Inferior parietal cortex (tissue), 1 donor: ENCODE results near the gene PIERCE2.
A peak's percentile ranks its signal among the peaks of the same experiment; 100 is the strongest.
"Not testable (repeated sequence)": the region's sequence is repeated elsewhere in the genome, so short reads cannot be mapped to it uniquely, and the experiment has no call there.

Experiments
- DNase-seq: peaks from one replicate; pipeline ENCODE4 v3.0.0-alpha.2; 2016; ENCODE audit errors: extremely low spot score

The PIERCE2 gene, protein sequence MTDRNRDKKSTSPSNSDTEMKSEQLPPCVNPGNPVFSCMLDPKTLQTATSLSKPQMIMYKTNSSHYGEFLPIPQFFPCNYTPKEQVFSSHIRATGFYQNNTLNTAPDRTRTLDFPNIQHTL

DNA sequence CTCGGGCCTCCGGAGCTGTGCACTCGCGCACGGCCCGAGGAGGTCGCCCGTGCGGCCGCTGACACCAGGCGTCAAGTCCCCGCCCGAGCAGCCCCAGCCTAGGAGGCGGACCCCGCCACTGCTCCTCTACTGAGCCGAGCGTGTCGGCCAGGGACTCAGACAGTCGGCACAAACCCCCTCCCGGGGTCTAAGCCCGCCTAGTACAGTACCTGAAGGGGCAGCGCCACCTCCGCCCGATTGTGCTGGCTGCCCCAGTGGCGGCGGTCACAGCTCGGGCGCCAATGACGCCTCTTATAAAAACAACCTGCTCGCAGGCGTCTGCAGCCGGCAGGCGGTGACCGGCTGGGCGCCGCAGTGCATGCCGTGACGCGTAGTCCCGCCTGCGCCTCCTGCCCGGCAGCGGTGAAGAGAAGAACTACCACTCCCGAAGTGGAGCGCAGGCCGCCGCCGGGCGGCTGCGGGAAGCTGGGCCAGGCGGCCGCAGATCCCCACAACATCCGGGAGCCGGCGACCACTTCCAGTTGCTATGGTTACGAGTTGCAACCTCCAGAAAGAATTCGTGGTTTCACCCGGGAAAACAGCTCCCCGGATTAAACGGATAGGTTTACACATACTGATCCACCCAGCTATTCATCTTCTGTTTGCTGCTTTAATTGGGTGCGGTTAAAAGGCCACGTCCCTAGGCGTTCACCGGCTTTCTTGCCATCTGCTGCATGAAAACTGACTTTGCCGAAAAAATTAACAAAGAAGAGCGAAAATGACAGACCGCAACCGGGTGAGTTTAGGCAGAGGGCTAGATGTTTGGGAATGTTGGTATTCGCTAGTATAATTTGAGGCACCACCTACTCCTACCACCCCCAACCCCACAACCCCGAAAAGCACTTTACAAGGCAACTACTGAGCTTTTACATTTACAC is at the start of gene PIERCE2, which contains the start of gene CCPG1:
TSS of gene PIERCE2 (plus strand) at position 484 of the 917 bp plus-strand sequence. CDS start at position 758, 274 bp downstream.
TSS of gene CCPG1 (minus strand) at position 348 of the 917 bp plus-strand sequence. CDS start 18,935 bp downstream, outside the sequence.
- peak; percentile 86 for DNase-seq

DNA sequence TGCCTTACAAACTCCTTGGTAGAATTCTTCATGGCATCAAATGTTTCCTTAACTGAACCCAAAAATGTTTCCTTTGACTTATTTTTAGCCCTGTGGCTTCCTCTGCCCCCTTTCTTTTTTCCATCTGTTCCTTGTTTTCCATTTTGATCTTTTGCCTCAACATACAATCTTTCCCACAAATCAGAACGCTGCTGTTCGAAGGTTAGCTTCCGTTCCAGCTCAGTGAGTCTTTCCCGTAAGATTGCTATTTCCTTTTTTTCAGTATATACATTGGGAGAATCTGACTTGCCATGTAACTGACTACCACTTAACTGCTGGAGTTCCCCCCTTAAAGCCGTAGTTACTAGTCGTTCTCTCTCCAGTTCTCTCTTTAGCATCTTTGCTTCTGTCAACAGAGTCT is 48.0 kb upstream of the PIERCE2 start:
- no peak for DNase-seq

- no peak for DNase-seq
Measured at GRCh38 chr15:55361048-55361447, 47.2 kb upstream of the PIERCE2 start.

- DNase-seq = no peak
Measured at GRCh38 chr15:55362641-55363040, 45.7 kb upstream of the PIERCE2 start.

GRCh38 chr15:55366981-55367380 is 41.3 kb upstream of the PIERCE2 start:
- no peak for DNase-seq

DNA sequence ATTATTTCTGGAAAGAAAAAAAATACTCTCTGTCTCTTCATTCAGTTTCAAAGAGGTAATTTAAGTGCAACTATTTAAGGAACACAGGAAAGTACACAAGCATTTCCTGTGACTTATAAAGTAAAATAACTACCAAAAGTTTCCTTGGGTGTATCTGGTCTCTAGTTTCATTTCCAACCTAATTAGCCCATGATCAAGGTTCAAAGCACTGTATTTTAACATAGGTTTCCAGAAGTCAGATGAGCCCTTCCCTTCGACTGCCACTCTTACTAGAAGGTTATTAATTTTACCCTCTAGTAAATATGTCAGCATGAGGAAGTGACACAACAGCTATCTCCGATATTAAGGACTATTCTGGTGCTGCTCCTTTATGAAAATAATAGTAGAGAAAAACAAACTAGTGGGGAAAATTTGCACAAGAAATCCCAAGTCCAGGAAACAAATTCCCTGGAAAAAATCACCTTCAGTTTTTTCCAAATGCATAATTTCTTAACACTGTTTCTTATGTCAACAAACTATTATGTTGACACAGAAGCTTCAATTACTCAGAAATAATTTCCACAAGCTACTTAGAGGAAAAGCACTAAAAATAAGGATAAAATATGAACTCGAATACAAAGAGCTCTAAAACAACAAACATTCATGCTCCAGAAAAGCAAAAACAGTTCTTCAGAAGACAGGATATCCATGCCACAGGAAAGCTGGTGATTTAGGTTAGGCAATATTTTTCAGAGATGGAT is 35.4 kb upstream of the PIERCE2 start:
- DNase-seq = no peak

DNA sequence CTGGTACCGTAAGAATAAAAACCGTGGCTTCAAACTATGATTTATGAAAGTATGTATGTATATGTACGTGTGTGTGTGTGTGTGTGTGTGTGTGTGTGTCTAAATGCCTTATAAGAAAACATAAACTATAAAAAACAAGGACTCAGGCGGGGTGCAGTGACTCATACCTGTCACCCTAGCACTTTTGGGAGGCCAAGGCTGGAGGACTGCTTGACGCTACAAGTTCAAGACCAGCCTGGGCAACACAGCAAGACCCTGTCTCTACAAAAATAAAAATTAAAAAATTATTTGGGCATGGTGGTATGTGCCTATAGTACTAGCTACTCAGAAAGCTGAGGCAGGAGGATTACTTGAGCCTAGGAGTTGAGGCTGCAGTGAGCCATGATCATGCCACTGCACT is 29.2 kb upstream of the PIERCE2 start:
- no peak for DNase-seq

- DNase-seq = no peak
Measured at GRCh38 chr15:55381595-55381994, 26.7 kb upstream of the PIERCE2 start.

DNA sequence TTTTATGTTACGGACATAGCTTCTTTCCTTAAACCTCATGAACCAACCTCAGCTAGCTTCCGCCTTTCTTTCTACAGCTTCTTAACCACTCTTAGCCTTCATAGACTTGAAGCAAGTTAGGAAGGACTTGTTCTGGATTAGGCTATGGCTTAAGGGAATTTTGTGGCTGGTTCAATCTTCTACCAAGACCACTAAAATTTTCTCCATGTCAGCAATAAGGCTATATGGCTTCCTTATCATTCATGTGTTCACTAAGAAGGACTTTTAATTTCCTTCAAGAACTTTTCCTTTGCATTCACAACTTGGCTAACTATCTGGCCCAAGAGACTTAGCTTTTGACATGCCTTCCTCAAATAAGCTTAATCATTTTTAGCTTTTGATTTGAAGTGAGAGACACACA is 24.6 kb upstream of the PIERCE2 start:
- DNase-seq = no peak

GRCh38 chr15:55387027-55387426 is 21.3 kb upstream of the PIERCE2 start:
- DNase-seq = no peak

- DNase-seq = no peak
Measured at GRCh38 chr15:55389264-55389607, 19.1 kb upstream of the PIERCE2 start.

GRCh38 chr15:55394694-55395093 is 13.6 kb upstream of the PIERCE2 start:
- DNase-seq = no peak

GRCh38 chr15:55398243-55398642 is 10.1 kb upstream of the PIERCE2 start:
- DNase-seq = no peak

- not testable (repeated sequence) for DNase-seq
Measured at GRCh38 chr15:55400050-55400449, 8.2 kb upstream of the PIERCE2 start.

DNA sequence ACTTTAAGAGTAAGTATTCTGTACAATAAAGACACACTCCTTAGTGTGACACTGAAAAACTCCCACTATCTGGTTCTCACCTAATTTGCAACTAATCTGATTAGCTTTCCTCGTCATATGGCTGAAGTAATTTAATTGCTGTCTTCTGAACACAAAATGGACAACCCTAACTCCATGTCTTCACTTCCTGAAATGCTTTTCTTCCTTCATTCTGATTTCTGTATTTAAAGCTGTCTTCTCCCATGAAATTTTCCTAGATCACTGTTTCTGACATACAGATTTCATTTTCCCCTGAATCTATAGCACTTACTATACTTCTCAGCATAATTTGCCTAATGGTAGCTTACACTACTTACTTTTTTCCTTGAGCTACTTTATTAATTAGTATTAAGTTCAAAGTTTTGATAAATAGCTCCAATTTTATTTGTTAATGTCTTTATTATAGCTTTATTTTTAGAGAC is 6.5 kb upstream of the PIERCE2 start:
- DNase-seq = no peak

DNA sequence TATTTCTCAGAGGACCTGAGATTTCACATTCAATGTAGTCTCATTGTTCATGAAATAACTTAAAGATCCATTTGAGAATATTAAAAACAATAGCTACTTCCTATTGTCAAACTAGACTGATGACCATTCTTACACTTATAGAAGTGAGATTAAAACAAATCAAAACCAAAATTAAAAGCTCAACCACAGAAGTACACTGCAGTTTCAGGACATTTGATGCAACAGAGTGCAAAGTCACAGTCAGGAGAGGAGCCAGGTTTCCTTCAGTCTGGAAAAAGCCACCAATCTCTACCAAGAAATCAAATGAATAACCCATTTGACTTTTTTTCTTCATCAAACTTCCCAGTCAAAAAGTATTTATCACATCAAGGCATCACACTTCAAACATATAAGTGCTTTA is 5.6 kb upstream of the PIERCE2 start:
- DNase-seq = no peak

DNA sequence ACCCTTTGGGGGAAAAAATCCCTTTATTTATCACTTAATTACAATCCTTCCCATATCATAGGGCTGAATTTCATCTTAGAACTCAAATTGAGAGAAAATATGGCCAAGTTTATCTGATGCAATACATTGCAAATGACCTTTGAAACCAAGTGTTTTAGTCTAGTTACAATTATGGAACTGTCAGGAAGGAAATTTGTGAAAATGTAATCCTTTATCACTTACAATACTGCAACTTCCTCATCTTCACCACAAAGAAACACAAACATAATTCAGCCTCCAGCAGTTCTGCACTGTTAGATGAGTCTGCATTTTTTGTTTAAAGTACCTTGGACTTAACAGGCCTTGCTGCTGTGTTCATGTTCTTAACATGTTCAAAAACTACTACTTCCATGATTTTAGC is 4.8 kb upstream of the PIERCE2 start:
- DNase-seq = no peak

DNA sequence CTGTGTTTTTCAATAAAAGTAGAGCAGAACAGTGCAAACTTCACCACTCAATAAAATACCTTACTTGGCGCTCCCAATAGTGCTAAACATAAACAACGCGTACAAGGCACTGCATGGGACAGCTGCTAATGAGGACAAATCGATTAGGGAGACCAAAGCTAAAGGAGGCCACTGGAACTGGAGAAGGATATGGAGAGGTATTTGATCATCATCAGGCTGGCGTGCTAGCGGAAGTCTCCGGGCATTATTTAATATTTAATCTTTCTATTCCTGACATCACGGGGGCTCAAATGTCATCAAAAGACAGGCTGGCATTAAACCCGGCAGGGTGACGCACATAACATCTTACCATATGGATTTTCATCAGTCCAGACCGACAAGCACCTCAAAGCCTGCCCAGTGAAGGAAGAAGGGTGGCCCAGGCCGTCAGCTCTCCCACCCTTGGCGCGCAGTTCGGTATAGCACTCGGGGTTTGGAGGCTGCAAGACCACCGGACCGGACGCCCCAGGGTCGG is 740 bp upstream of the PIERCE2 start:
- DNase-seq = peak; percentile 19

- DNase-seq = not testable (repeated sequence)
Measured at GRCh38 chr15:55408976-55409375, 681 bp downstream of the PIERCE2 start.

DNA sequence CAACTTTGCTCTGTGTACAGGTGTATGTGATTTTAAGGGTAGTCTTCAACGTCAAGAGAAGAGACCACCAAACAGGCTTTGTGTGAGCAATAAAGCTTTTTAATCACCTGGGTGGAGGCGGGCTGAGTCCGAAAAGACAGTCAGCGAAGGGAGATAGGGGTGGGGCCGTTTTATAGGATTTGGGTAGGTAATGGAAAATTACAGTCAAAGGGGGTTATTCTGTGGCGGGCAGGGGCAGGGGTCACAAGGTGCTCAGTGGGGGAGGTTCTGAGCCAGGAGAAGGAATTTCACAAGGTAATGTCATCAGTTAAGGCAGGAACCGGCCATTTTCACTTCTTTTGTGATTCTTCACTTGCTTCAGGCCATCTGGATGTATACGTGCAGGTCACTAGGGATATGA is 9.4 kb downstream of the PIERCE2 start:
- DNase-seq = not testable (repeated sequence)

DNA sequence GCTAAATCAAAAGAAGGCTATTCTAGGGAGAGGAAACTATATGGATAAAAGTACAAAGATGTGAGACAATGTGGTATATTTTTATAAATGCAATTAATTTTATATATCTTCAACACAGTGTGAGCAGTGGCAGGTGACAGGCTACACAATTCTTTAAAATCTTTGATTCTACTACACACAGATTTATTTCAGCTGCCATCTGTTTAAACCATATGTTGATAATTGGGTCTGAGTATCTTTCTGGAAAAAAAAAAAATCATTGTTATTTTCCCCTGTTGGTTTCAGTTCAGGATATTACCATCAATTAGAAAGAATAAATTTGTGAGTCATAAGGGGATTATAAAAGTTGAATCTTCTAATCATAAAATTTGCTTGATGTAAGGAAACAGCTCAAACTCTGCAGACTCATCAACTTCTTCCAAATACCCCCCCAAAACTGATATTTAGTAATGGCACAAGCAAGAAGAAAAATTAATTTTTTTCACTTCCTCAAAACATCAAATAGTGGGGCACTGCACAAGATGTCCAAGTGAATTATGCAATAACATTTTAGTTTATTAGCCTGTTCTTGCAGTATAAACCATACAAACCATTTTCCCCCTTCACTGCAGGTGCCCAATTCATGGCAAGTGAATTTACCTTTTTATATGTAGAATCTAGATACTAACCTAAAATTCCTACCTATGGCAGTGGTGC is 12.0 kb downstream of the PIERCE2 start:
- no peak for DNase-seq

DNA sequence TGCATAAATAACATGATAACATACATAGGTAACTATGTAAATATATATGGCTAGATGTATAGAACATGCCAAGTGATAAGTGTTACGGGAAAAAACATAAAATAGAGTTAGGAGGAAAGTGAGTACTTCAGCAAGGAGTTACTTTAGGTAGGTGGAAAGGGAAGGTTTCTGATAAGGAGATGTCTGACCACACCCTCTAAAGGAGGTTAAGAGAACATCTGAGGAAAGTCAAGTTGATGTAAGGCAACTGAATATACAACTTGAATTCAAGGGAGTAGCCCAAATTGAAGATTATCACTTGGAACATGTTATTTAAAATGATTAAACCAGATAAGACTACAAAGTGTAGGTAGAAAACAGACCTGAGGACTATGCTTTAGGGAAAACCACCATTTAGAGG is 13.8 kb downstream of the PIERCE2 start:
- no peak for DNase-seq
